HG03432 (cell line): ENCODE data around the gene INTS11.
A peak's percentile ranks its signal among the peaks of the same experiment; 100 is the strongest.

ENCODE experiments used
- ATAC-seq: cut with Tn5 transposase; IDR thresholded peaks from one replicate; pipeline ENCODE4 v1.9.1; 2021; ENCODE audit warnings: mild to moderate bottlenecking, moderate library complexity; ENCODE audit not compliant: unreplicated experiment

INTS11 gene

GRCh38 chr1:1272341-1273208 is 51.9 kb downstream of the INTS11 start:
- ATAC-seq: peak; percentile 11

GRCh38 chr1:1270813-1271212 is 53.6 kb downstream of the INTS11 start:
- no peak for ATAC-seq

GRCh38 chr1:1268284-1268682 is 56.2 kb downstream of the INTS11 start:
- no peak for ATAC-seq

GRCh38 chr1:1267488-1268283 is 56.8 kb downstream of the INTS11 start:
- no peak for ATAC-seq

- ATAC-seq: no peak
Observed at GRCh38 chr1:1264868-1265272, 59.6 kb downstream of the INTS11 start.

- no peak for ATAC-seq
Observed at GRCh38 chr1:1264026-1264425, 60.4 kb downstream of the INTS11 start.

GRCh38 chr1:1262758-1263157 is 61.7 kb downstream of the INTS11 start:
- no peak for ATAC-seq

- no peak for ATAC-seq
Observed at GRCh38 chr1:1262071-1262470, 62.4 kb downstream of the INTS11 start.
